Neural cell (in vitro differentiated cells): ENCODE measurements around the gene SMARCAD1. TPM values are rescaled to one million over a fixed set of nuclear protein-coding genes. Genes with fewer than 3 reads are reported as not detected.
A peak's percentile ranks its signal among the peaks of the same experiment; 100 is the strongest.

Source experiments
- H2AFZ ChIP-seq: fragments of 200-600, 300-800 bp; sonication (generic), shearing (Covaris generic); 2 replicates; pipeline ENCODE4 v1.6.0; 2014; ENCODE audit warnings: low read depth, mild to moderate bottlenecking, antibody characterized with exemption, low read length, moderate library complexity
- H3F3A ChIP-seq: fragments of 200-600 bp; shearing (Covaris generic); 2 replicates; pipeline ENCODE4 v1.6.1; 2016; ENCODE audit warnings: mild to moderate bottlenecking, moderate library complexity, mixed read lengths, antibody characterized with exemption, low read length; ENCODE audit not compliant: insufficient read depth, poor library complexity, severe bottlenecking
- H3K27ac ChIP-seq: fragments of 200-600, 300-800 bp; sonication (generic), shearing (Covaris generic); 2 replicates; pipeline ENCODE4 v1.5.1; 2014; ENCODE audit warnings: mild to moderate bottlenecking, low read length, moderate library complexity
- H3K27me3 ChIP-seq: fragments of 300-800, 200-600 bp; sonication (generic), shearing (Covaris generic); 2 replicates; pipeline ENCODE4 v1.6.0; 2014; ENCODE audit warnings: mild to moderate bottlenecking, low read depth, low read length, moderate library complexity; ENCODE audit not compliant: insufficient read depth
- H3K36me3 ChIP-seq: fragments of 300-800, 200-600 bp; sonication (generic), shearing (Covaris generic); 2 replicates; pipeline ENCODE4 v1.5.1; 2014; ENCODE audit warnings: mild to moderate bottlenecking, antibody characterized with exemption, low read length, moderate library complexity; ENCODE audit not compliant: insufficient read depth
- H3K4me2 ChIP-seq: fragments of 300-800, 200-600 bp; sonication (generic), shearing (Covaris generic); 2 replicates; pipeline ENCODE4 v1.6.0; 2014; ENCODE audit warnings: mild to moderate bottlenecking, low read length
- H3K4me3 ChIP-seq: fragments of 300-800, 200-600 bp; sonication (generic), shearing (Covaris generic); 2 replicates; pipeline ENCODE4 v1.5.1; 2014; ENCODE audit warnings: mild to moderate bottlenecking, low read length, moderate library complexity
- H3K79me2 ChIP-seq: fragments of 200-600 bp; shearing (Covaris generic); replicated peaks from 2 replicates; pipeline ENCODE4 v1.6.0; 2014; ENCODE audit warnings: mild to moderate bottlenecking, low read length, moderate library complexity; ENCODE audit not compliant: insufficient read depth
- H3K9ac ChIP-seq: fragments of 300-800, 200-600 bp; sonication (generic), shearing (Covaris generic); 2 replicates; pipeline ENCODE4 v1.6.1; 2016; ENCODE audit warnings: mild to moderate bottlenecking, low read length, mixed read lengths
- H3K9me2 ChIP-seq: fragments of 200-600 bp; shearing (Covaris generic); 2 replicates; pipeline ENCODE4 v1.6.1; 2016; ENCODE audit warnings: mild to moderate bottlenecking, low read length, mixed read lengths; ENCODE audit not compliant: insufficient read depth
- H3K9me3 ChIP-seq: fragments of 200-600, 300-800 bp; sonication (generic), shearing (Covaris generic); 2 replicates; pipeline ENCODE4 v1.6.1; 2016; ENCODE audit warnings: mild to moderate bottlenecking, mixed run types, low read length, moderate library complexity, mixed read lengths
- H4K20me1 ChIP-seq: fragments of 200-600 bp; shearing (Covaris generic); 2 replicates; pipeline ENCODE4 v1.6.1; 2016; ENCODE audit warnings: mild to moderate bottlenecking, mixed run types; ENCODE audit not compliant: insufficient read depth
- EP300 ChIP-seq: fragments of 450-650 bp; conservative IDR thresholded peaks from 2 replicates; pipeline ENCODE4 v1.6.1; 2014; ENCODE audit warnings: antibody characterized with exemption, mild to moderate bottlenecking, moderate library complexity; ENCODE audit not compliant: poor library complexity, severe bottlenecking
- EZH2 ChIP-seq: fragments of 200-600, 300-800 bp; shearing (Covaris generic), sonication (generic); IDR thresholded peaks from 2 replicates; pipeline ENCODE4 v1.6.1; 2014; ENCODE audit warnings: antibody characterized with exemption, low read length, borderline replicate concordance, mild to moderate bottlenecking; ENCODE audit not compliant: insufficient read depth, poor library complexity, severe bottlenecking
- MXI1 ChIP-seq: fragments of 450-650 bp; conservative IDR thresholded peaks from 2 replicates; pipeline ENCODE4 v1.6.1; 2014; ENCODE audit warnings: antibody characterized with exemption, mild to moderate bottlenecking; ENCODE audit not compliant: poor library complexity, severe bottlenecking
- POLR2AphosphoS5 ChIP-seq: IDR thresholded peaks from 2 replicates; pipeline ENCODE4 v1.6.1; 2012
- RAD21 ChIP-seq: fragments of 450-650 bp; conservative IDR thresholded peaks from 2 replicates; pipeline ENCODE4 v1.6.1; 2014; ENCODE audit warnings: antibody characterized with exemption, mild to moderate bottlenecking, moderate library complexity
- REST ChIP-seq: IDR thresholded peaks from 2 replicates; pipeline ENCODE4 v1.6.1; 2012; ENCODE audit warnings: borderline replicate concordance
- SMC3 ChIP-seq: fragments of 450-650 bp; conservative IDR thresholded peaks from 2 replicates; pipeline ENCODE4 v1.6.1; 2014; ENCODE audit warnings: antibody characterized with exemption, mild to moderate bottlenecking, moderate library complexity; ENCODE audit not compliant: poor library complexity
- TAF1 ChIP-seq: IDR thresholded peaks from 2 replicates; pipeline ENCODE4 v1.6.1; 2012; ENCODE audit warnings: low read depth
- polyA plus RNA-seq: library from polyadenylated mRNA; depleted of rRNA; stranded (reverse); fragments of >200 nt; gene quantifications from 2 replicates; pipeline ENCODE4 v1.2.3, GENCODE V29; 2014
- TF ChIP-seq, protein P1 (sequence below): fragments of 450-650 bp; IDR thresholded peaks from 2 replicates; pipeline ENCODE4 v1.5.1; 2014; ENCODE audit warnings: antibody characterized with exemption, mild to moderate bottlenecking, moderate library complexity; ENCODE audit not compliant: poor library complexity, severe bottlenecking

Gene SMARCAD1
- polyA plus RNA-seq, 1 donor from 2014 or later = 129 TPM

DNA sequence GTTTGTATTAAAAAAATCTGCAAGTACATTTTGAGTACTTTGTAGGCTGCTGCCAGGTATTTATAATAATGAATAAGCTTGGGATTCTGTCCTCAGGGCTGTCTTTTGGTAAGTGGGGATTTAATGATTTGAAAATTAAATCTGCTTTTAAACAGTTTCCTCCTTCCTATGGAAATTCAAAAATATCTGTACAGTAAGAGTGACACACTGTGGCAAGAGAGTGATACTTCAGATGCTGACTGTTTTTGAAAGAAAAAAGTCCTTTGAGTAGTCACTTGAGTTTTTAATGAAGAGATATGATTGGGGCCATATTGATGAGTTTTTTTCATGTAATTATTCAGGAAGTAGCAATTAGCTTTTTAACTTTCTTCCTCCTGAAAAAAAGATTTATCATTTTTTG lies 49.2 kb downstream of the SMARCAD1 start:
- Histone ChIP-seq H3K27ac (no peak overlapping the region), H3K9me3 (no peaks in the 10 kb centered on the region), H3K4me3 (no peak overlapping the region), H3K4me2 (no peak overlapping the region), H3K79me2 (no peaks in the 10 kb centered on the region), H4K20me1 (no peaks in the 10 kb centered on the region), H3K9ac (no peak overlapping the region), H3K9me2 (no peaks in the 10 kb centered on the region), H3K27me3 (no peaks in the 10 kb centered on the region), H3K36me3 (no peaks in the 10 kb centered on the region), H3F3A (no peaks in the 10 kb centered on the region), H2AFZ (no peak overlapping the region)
- TF ChIP-seq RAD21 (peak; percentile 59), MXI1 (no peak), EP300 (no peak), POLR2AphosphoS5 (no peak), SMC3 (peak; percentile 65), TAF1 (no peak), REST (no peak), EZH2 (no peak)
- TF ChIP-seq, protein P1, sequence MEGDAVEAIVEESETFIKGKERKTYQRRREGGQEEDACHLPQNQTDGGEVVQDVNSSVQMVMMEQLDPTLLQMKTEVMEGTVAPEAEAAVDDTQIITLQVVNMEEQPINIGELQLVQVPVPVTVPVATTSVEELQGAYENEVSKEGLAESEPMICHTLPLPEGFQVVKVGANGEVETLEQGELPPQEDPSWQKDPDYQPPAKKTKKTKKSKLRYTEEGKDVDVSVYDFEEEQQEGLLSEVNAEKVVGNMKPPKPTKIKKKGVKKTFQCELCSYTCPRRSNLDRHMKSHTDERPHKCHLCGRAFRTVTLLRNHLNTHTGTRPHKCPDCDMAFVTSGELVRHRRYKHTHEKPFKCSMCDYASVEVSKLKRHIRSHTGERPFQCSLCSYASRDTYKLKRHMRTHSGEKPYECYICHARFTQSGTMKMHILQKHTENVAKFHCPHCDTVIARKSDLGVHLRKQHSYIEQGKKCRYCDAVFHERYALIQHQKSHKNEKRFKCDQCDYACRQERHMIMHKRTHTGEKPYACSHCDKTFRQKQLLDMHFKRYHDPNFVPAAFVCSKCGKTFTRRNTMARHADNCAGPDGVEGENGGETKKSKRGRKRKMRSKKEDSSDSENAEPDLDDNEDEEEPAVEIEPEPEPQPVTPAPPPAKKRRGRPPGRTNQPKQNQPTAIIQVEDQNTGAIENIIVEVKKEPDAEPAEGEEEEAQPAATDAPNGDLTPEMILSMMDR = peak; percentile 52

DNA sequence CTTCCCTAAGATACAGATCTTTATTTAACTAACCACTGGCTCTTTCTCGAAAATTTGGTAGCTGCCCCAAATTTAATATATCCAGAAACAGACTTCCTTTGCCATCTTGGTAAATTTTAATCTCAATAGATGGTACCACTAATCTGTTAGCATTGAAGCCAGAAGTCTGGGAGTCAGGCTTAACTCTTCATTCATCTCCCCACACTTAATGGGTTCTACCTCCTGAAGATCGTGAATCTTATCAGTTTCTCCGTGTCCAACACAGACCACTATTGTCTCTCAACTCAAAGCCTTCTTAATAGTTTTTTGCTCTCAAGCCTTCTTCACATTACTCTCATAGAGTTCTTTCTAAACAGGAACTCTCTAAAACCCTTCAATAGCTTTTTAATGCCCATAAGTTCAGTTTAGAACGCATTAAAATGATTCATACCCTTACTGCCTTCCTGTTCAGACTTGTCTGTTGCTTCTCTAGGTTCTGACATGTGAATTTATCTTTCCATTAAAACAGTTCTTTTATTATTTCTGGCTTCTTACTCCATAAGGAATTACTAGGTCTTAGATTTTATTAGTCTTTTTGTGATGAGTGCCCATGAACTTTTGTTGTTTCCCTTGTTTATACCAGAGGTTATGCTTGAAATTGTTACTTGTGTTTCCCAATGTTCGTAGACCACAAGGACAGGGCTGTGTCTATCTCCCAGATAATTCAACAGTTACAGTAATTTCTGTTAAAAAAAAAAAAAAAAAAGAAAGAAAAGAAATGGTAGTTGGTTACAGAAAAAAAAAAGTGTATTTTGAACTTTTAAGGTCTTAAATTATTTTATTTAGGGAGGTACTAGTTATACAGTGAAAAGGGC lies 54.7 kb downstream of the SMARCAD1 start:
- no peaks in the 10 kb centered on the region for H3K36me3 ChIP-seq
- H2AFZ ChIP-seq = no peak overlapping the region
- H3K79me2 ChIP-seq = no peaks in the 10 kb centered on the region
- H3K27me3 ChIP-seq = no peaks in the 10 kb centered on the region
- H3K9me3 ChIP-seq = no peaks in the 10 kb centered on the region
- no peaks in the 10 kb centered on the region for H4K20me1 ChIP-seq
- H3K4me3 ChIP-seq = no peak overlapping the region
- H3F3A ChIP-seq = no peaks in the 10 kb centered on the region
- no peak overlapping the region for H3K9ac ChIP-seq
- H3K9me2 ChIP-seq = no peaks in the 10 kb centered on the region
- no peak overlapping the region for H3K27ac ChIP-seq
- TF ChIP-seq, protein P1 = no peak
- TF ChIP-seq EZH2 = no peak
- TF ChIP-seq MXI1 = no peak
- TF ChIP-seq TAF1 = no peak
- TF ChIP-seq SMC3 = no peak
- no peak for TF ChIP-seq RAD21
- no peak for TF ChIP-seq REST
- no peak for TF ChIP-seq EP300
- no peak for TF ChIP-seq POLR2AphosphoS5
- H3K4me2 ChIP-seq = no peak overlapping the region
